ENCODE measurements around the gene GGA1. TPM values are rescaled to one million over a fixed set of nuclear protein-coding genes. Genes with fewer than 3 reads are reported as not detected.

The GGA1 gene
- total RNA-seq, 4 donors from 2014 or later = 46.2 to 90.5 (median 60.4) TPM

GRCh38 chr22:37676736-37677492 is 68.3 kb downstream of the GGA1 start:
- H3K27me3 ChIP-seq = no peaks in the 10 kb centered on the region
- peak; percentile 84 to 85 for DNase-seq
- no peaks in the 10 kb centered on the region for H3K36me3 ChIP-seq
- TF ChIP-seq POLR2A (IDR thresholded peaks at IDR 0.05) = no peak
- TF ChIP-seq CTCF (IDR thresholded peaks at IDR 0.05) = no peak
- whole genome bisulfite sequencing, 2 donors = 4 to 12% methylated on average over 16 to 22 of the region's 42 CpGs
- H3K9me3 ChIP-seq = no peaks in the 10 kb centered on the region
- peaks cover 27 to 45% of the 10 kb centered on the region in 2 donors for H3K4me1 ChIP-seq
- intact Hi-C loops (cut with DNase I) = loop anchor here (5.0 to 10.0 kb wide), 2 partner anchors 50 to 118 kb away; no protein-coding TSS in a partner anchor
- peak overlapping the region; percentile 79 to 92 (median 88) for H3K27ac ChIP-seq
- peak overlapping the region in 1 of 3 donors; percentile 28 for H3K4me3 ChIP-seq (replicated peaks in 1 of 3)

- H3K36me3 ChIP-seq = no peaks in the 10 kb centered on the region
- peaks cover 27 to 45% of the 10 kb centered on the region in 2 donors for H3K4me1 ChIP-seq
- no peak for TF ChIP-seq POLR2A (IDR thresholded peaks at IDR 0.05)
- TF ChIP-seq CTCF (IDR thresholded peaks at IDR 0.05) = no peak
- H3K27me3 ChIP-seq = no peaks in the 10 kb centered on the region
- intact Hi-C loops (cut with DNase I) = loop anchor here (5.0 to 10.0 kb wide), 2 partner anchors 50 to 117 kb away; no protein-coding TSS in a partner anchor
- peak overlapping the region in 1 of 3 donors; percentile 88 for H3K27ac ChIP-seq
- H3K4me3 ChIP-seq (replicated peaks in 1 of 3) = peak overlapping the region in 1 of 3 donors; percentile 28
- no peaks in the 10 kb centered on the region for H3K9me3 ChIP-seq
- WGBS, 2 donors = 73 to 75% methylated on average over 15 of the region's 15 CpGs
- DNase-seq = no peak
Observed at GRCh38 chr22:37677493-37677974, 68.9 kb downstream of the GGA1 start.

- intact Hi-C loops (cut with DNase I) = loop anchor here (5.0 to 10.0 kb wide), 2 partner anchors 51 to 116 kb away; no protein-coding TSS in a partner anchor
Observed at GRCh38 chr22:37678372-37678771, 69.7 kb downstream of the GGA1 start.

GRCh38 chr22:37679670-37680069 is 71.0 kb downstream of the GGA1 start:
- TF ChIP-seq CTCF (IDR thresholded peaks at IDR 0.05) (no peak), POLR2A (IDR thresholded peaks at IDR 0.05) (no peak)
- Histone ChIP-seq H3K4me1 (peaks cover 22 to 36% of the 10 kb centered on the region in 2 donors), H3K27ac (no peak overlapping the region), H3K4me3 (replicated peaks in 1 of 3) (no peak overlapping the region), H3K36me3 (no peaks in the 10 kb centered on the region), H3K9me3 (no peaks in the 10 kb centered on the region), H3K27me3 (no peaks in the 10 kb centered on the region)
- 86 to 90% methylated on average over 7 to 8 of the region's 8 CpGs for WGBS, 2 donors
- DNase-seq = no peak
- intact Hi-C loops (cut with DNase I) = loop anchor here (5.0 to 10.0 kb wide), 2 partner anchors 52 to 115 kb away; no protein-coding TSS in a partner anchor

More at GRCh38 chr22:37678372-37678771, 69.7 kb downstream of the GGA1 start:
- no peak for TF ChIP-seq CTCF (IDR thresholded peaks at IDR 0.05)
- TF ChIP-seq POLR2A (IDR thresholded peaks at IDR 0.05) = no peak
- no peaks in the 10 kb centered on the region for H3K36me3 ChIP-seq
- no peaks in the 10 kb centered on the region for H3K9me3 ChIP-seq
- no peaks in the 10 kb centered on the region for H3K27me3 ChIP-seq
- no peak overlapping the region for H3K4me3 ChIP-seq (replicated peaks in 1 of 3)
- peaks cover 27 to 45% of the 10 kb centered on the region in 2 donors for H3K4me1 ChIP-seq
- no peak for DNase-seq
- no peak overlapping the region for H3K27ac ChIP-seq
- 37 to 52% methylated on average over 4 to 12 of the region's 18 CpGs for WGBS, 2 donors

Data from thyroid gland (tissue), 4 donors.